ENCODE measurements around the gene TRIM33.
"Not testable (repeated sequence)": the region's sequence is repeated elsewhere in the genome, so short reads cannot be mapped to it uniquely, and the experiment has no call there.

The TRIM33 gene

DNA sequence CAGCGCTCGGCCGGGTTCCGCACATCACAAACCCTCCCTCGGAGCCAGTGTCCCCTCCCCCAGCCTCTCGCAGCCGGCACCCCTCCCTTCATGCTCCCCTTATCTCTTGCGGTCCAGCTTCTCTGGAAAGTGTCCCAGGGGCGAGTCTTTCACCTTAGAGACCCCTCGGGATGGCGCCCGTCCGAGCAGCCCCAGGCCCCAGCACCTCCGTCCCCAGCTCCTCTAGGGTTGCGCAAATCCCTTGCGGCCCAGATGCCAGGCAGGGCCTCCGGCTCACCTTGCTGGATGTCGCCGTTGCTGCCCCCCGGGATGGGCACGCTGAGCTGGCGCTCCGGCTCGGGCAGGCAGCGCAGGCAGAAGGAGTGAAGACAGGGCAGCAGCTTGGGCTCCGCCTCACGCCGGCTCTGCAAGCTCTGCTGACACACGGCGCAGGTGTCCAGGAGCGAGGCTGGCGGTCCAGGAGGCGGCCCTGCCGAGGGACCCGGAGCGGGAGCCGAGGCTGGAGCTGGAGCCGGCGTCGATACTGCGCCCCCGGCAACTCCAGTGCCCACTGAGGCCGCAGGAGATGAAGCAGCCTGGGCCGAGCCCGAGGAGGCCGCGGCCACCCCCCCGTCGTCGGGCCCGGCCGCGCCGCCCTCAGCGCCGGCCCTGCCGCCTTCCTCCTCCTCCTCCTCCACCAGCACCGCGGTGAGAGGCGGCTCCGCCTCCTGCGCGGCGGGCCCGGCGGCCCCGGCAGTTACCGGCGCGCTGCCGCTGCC lies 550 bp downstream of the TRIM33 start:
- DNase-seq (ENCODE audit: low read depth in 1 of 2, low spot score in 1 of 2), result peak; percentile 9 to 16

GRCh38 chr1:114509596-114510273 lies 1.3 kb downstream of the TRIM33 start:
- DNase-seq (ENCODE audit: low read depth in 1 of 2, low spot score in 1 of 2), result no peak

DNA sequence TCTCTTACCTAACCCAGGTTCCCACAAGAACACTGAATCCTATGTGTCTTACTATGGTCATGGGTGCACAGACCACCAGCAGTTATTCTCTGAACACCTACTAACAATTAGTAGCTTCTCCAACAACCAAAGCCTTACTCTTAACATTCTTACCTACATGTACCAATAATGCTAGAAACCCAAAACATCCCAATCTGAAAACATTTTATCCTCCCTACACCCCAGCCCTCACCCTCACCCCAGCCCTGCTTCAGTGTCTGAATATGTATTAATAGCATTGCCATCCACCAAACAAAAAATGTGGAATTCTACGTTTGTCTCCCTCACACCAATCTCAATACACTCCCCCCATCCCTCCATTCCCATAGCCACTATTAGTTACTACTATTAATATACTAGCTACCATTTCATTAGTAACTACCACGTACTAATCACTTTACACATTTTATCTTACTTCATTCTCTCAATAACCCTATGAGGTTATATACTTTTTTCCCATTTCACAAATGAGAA lies 2.6 kb downstream of the TRIM33 start:
- no peak for DNase-seq (ENCODE audit: low read depth in 1 of 2, low spot score in 1 of 2)

DNA sequence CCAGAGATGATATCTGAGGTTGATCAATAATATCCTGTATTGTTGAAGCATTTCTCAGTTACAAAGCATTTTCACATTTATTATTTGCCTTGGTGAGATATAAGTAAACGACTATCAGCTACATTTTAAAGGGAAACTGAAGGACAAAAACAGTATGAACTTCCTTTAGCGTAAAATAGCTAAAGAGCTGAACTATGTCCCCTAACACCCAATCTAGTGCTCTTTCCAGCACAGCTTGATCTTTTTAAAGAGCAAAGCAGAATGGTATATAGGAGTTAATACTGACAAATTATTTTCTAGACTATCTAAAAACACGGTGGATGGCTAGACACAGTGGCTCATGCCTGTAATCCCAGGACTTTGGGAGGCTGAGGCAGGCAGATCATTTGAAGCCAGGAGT lies 3.5 kb downstream of the TRIM33 start:
- DNase-seq (ENCODE audit: low read depth in 1 of 2, low spot score in 1 of 2), result no peak

DNA sequence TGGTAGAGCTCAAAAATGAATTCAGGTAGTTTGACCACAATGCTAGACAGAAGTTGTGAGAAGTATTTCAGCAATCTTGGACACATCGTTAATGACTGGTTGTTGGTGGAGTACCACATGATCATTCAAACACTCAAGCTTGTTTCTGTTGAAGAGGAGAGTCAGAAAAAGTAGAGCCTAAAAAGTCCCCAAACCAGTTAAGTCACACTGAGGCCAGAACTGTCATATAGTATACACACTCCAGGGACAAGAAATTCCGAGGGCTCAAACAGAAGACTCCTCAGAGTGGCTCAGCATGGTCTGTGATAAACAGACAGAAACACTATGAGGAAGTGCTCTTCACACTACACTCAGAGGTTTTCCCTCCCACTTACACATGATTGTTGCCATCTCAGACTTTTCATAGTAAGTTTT lies 5.8 kb downstream of the TRIM33 start:
- no peak for DNase-seq (ENCODE audit: low read depth in 1 of 2, low spot score in 1 of 2)

- no peak for DNase-seq (ENCODE audit: low read depth in 1 of 2, low spot score in 1 of 2)
Observed at GRCh38 chr1:114503916-114504422, 7.0 kb downstream of the TRIM33 start.

- DNase-seq (ENCODE audit: low read depth in 1 of 2, low spot score in 1 of 2), result no peak
Observed at GRCh38 chr1:114502080-114502479, 8.9 kb downstream of the TRIM33 start.

GRCh38 chr1:114499478-114499877 lies 11.5 kb downstream of the TRIM33 start:
- DNase-seq (ENCODE audit: low read depth in 1 of 2, low spot score in 1 of 2), result no peak

DNA sequence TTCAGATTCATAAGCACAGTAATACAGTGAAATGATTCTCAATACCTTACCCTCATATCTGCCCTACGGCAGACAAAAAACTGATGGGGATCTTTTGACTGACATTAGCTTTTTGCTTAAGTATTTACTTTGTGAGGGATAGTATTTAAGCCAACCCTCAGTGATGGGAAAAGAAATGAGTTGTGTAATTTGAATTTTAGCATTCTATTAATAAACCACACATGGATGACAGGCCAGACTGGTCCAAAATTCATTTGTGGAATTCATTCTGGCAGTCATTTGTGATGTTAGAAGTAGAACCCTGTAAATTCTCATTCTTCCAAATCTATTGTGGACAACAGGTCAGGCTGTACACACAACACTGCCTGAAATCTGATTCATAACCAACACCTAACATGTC lies 14.9 kb downstream of the TRIM33 start:
- DNase-seq (ENCODE audit: low read depth in 1 of 2, low spot score in 1 of 2), result no peak

- DNase-seq (ENCODE audit: low read depth in 1 of 2, low spot score in 1 of 2), result no peak
Observed at GRCh38 chr1:114495486-114495885, 15.5 kb downstream of the TRIM33 start.

- no peak for DNase-seq (ENCODE audit: low read depth in 1 of 2, low spot score in 1 of 2)
Observed at GRCh38 chr1:114492978-114493377, 18.0 kb downstream of the TRIM33 start.

GRCh38 chr1:114490274-114490693 lies 20.7 kb downstream of the TRIM33 start:
- DNase-seq (ENCODE audit: low read depth in 1 of 2, low spot score in 1 of 2), result no peak

DNA sequence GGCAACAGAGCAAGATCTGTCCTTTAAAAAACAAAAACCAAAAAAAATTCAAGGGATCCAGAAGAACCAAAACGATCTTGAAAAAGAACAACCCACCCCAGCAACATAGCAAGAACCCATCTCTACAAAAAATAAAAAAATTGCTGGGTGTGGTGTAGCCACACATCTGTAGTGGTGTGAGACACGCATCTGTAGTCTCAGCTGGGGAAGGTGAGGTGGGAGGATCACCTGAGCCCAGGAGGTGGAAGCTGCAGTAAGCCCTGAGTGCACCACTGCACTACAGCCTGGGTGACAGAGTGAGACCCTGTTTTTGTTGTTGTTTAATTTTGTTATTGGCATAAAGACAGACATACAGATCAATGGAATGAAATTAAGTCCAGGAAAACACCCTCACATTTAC lies 22.3 kb downstream of the TRIM33 start:
- no peak for DNase-seq (ENCODE audit: low read depth in 1 of 2, low spot score in 1 of 2)

- no peak for DNase-seq (ENCODE audit: low read depth in 1 of 2, low spot score in 1 of 2)
Observed at GRCh38 chr1:114485286-114485685, 25.7 kb downstream of the TRIM33 start.

GRCh38 chr1:114482585-114482984 lies 28.4 kb downstream of the TRIM33 start:
- no peak for DNase-seq (ENCODE audit: low read depth in 1 of 2, low spot score in 1 of 2)

DNA sequence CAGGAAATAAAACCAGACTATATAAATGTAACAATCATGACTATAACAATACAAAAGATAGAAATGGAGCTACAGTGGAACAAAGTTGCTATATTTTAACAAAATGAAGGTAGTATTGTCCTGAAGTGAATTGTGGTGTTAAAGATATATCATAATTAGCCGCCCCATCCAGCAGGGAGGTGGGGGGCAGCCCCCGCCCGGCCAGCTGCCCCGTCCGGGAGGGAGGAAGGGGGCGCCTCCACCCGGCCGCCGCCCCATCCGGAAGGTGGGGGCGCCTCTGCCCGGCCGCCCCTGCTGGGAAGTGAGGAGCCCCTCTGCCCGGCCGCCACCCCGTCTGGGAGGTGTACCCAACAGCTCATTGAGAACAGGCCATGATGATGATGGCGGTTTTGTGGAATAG lies 31.4 kb downstream of the TRIM33 start:
- DNase-seq (ENCODE audit: low read depth in 1 of 2, low spot score in 1 of 2), result not testable (repeated sequence)

DNA sequence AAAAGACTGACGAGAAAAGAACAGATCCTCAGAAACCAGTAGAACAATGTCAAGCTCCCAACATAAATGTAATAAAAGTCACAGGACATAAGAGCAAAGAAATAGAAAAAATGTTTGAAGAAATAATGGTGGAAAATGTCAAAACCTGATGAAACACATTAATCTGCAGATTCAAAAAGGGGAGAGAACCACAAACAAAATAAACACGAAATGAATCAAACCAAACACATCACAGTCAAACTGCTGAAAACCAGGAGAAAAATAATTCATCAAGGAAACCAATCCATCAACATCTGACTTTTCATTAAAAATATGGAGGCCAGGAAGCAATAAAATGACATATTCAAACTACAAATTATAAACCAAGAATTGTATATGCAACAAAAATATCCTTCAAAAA lies 31.9 kb downstream of the TRIM33 start:
- DNase-seq (ENCODE audit: low read depth in 1 of 2, low spot score in 1 of 2), result no peak

GRCh38 chr1:114473796-114474195 lies 37.2 kb downstream of the TRIM33 start:
- no peak for DNase-seq (ENCODE audit: low read depth in 1 of 2, low spot score in 1 of 2)

GRCh38 chr1:114472408-114472807 lies 38.6 kb downstream of the TRIM33 start:
- DNase-seq (ENCODE audit: low read depth in 1 of 2, low spot score in 1 of 2), result no peak

DNA sequence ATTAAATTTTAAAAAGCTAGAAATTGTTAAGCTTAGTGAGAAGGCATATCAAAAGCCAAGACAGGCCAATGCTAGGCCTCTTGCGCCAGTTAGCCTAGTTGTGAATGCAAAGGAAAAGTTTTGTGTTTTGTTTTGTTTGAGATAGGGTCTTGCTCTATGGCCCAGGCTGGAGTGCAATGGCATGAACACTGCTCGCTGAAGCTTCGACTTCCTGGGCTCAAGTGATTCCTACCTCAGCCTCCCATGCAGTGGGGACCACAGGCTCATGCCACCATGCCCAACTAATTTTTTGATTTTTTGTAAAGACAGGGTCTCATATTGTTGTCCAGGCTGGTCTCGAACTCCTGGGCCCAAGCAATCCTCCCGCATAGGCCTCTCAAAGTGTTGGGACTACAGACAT lies 40.3 kb downstream of the TRIM33 start:
- no peak for DNase-seq (ENCODE audit: low read depth in 1 of 2, low spot score in 1 of 2)

- DNase-seq (ENCODE audit: low read depth in 1 of 2, low spot score in 1 of 2), result no peak
Observed at GRCh38 chr1:114468710-114469468, 42.1 kb downstream of the TRIM33 start.

DNA sequence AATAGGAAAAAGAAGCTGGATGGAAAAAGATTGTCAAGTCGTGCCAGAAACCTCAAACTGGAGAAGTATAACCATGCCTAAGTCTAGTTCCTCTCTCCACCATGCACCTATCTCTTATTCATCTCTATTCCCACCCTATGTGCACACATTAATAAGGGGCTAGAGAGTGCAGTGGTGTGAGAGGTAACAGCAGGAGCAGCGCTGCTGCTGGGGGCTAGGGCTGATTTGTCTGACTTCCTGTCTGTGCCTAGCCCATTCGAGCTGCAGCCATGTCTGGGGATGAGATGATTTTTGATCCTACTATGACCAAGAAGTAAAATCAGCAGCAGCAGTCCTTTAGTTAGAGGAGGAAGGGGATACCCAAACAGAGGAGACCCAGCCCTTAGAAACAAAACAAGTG lies 43.0 kb downstream of the TRIM33 start:
- no peak for DNase-seq (ENCODE audit: low read depth in 1 of 2, low spot score in 1 of 2)

All from stimulated activated CD4-positive, alpha-beta T cell treated with anti-CD3 and anti-CD28 coated beads, Interleukin-15, amount 100 ng/mL, for 1 hour (primary cell).